Measurements from ENCODE around the gene DDX56. TPM values are rescaled to one million over a fixed set of nuclear protein-coding genes. Genes with fewer than 3 reads are reported as not detected.

The DDX56 gene
- total RNA-seq, 1 donor from 2014 or later = 53.5 TPM

DNA sequence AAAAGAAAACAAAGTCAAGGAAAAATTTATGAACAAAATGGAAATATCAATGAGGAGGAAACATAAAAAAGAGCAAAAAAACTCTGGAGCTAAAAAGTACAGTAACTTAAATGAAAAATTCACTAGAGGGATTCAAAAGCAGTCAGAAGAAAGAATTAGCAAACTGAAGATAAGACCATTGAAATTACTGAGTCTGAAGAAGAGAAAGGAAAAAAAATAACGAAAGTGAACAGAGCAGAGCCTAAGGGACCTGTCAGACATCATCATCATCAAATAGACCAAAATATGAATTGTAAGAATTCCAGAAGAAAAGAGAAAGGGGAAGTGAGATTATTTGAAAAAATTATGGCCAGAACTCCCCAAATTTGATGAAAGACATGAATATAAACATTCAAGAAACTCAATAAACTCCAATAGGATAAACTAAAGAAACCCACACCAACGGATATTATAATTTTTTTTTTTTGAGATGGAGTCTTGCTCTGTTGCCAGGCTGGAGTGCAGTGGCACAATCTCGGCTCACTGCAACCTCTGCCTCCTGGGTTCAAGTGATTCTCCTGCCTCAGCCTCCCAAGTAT, 48.8 kb downstream of the DDX56 start:
- Histone ChIP-seq H3K27me3 (no peaks in the 10 kb centered on the region), H3K36me3 (no peaks in the 10 kb centered on the region), H3K27ac (no peak overlapping the region), H3K4me1 (no peaks in the 10 kb centered on the region), H3K4me3 (no peak overlapping the region), H3K9me3 (no peaks in the 10 kb centered on the region)
- intact Hi-C loops (cut with DNase I) = no loop called here
- ATAC-seq (no peak), DNase-seq (no peak)
- TF ChIP-seq CTCF (IDR thresholded peaks at IDR 0.05) = no peak

DNA sequence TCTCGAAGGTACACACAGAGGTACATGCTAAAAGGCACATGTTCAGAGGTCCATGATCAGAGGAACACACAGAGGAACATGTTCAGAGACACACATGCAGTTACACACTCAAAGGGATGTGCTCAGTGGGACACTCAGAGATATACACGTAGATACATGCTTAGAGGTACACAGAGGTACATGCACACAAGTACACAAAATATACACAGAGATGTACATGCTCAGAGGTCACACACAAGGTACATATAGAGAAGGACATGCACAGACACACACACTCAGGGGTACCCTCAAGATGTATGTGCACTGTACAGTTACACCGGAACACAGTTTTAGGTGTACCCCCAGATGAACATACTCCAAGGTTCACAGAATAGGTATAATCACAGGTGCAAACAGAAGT, 51.4 kb downstream of the DDX56 start:
- Histone ChIP-seq H3K27ac (no peak overlapping the region), H3K4me1 (no peaks in the 10 kb centered on the region), H3K4me3 (no peak overlapping the region), H3K36me3 (no peaks in the 10 kb centered on the region), H3K27me3 (no peaks in the 10 kb centered on the region), H3K9me3 (no peaks in the 10 kb centered on the region)
- intact Hi-C loops (cut with DNase I) = no loop called here
- ATAC-seq (no peak), DNase-seq (no peak)
- TF ChIP-seq CTCF (IDR thresholded peaks at IDR 0.05) = no peak

- no peaks in the 10 kb centered on the region for H3K27me3 ChIP-seq
- TF ChIP-seq CTCF (IDR thresholded peaks at IDR 0.05) = no peak
- peak; percentile 37 for ATAC-seq
- H3K4me3 ChIP-seq = no peak overlapping the region
- no peaks in the 10 kb centered on the region for H3K9me3 ChIP-seq
- no peak for DNase-seq
- no peak overlapping the region for H3K27ac ChIP-seq
- intact Hi-C loops (cut with DNase I) = no loop called here
- H3K4me1 ChIP-seq = no peaks in the 10 kb centered on the region
- H3K36me3 ChIP-seq = no peaks in the 10 kb centered on the region
Measured at GRCh38 chr7:44521347-44522095, 52.2 kb downstream of the DDX56 start.

GRCh38 chr7:44520574-44520973, 53.1 kb downstream of the DDX56 start:
- no peaks in the 10 kb centered on the region for H3K4me1 ChIP-seq
- no peak for TF ChIP-seq CTCF (IDR thresholded peaks at IDR 0.05)

DNA sequence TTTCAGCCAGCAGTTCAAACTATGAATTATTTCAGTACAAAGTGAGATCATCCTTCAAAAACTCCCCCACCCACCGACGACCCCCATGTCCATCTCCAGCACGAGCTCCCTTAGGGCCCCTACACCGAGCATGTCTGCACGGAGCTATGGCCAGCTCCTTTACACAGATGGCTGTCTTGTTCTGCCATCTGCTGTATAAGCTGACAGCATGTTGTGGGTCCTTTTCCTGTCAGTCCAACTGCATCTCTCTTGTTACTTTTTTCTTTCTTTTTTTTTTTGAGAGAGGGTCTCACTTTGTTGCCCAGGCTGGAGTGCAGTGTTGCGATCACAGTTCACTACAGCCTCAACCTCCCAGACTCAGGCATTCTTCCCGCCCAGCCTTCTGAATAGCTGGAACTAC, 54.2 kb downstream of the DDX56 start:
- Histone ChIP-seq H3K9me3 (no peaks in the 10 kb centered on the region), H3K4me3 (no peak overlapping the region), H3K4me1 (no peaks in the 10 kb centered on the region), H3K27me3 (no peaks in the 10 kb centered on the region), H3K27ac (no peak overlapping the region), H3K36me3 (no peaks in the 10 kb centered on the region)
- intact Hi-C loops (cut with DNase I) = no loop called here
- TF ChIP-seq CTCF (IDR thresholded peaks at IDR 0.05) = no peak
- no peak for ATAC-seq
- no peak for DNase-seq

More at GRCh38 chr7:44520574-44520973, 53.1 kb downstream of the DDX56 start:
- ATAC-seq (no peak), DNase-seq (no peak)
- Histone ChIP-seq H3K9me3 (no peaks in the 10 kb centered on the region), H3K27ac (no peak overlapping the region), H3K4me3 (no peak overlapping the region), H3K36me3 (no peaks in the 10 kb centered on the region), H3K27me3 (no peaks in the 10 kb centered on the region)
- intact Hi-C loops (cut with DNase I) = no loop called here
